ENCODE measurements around the gene FKBP1B.
A peak's percentile ranks its signal among the peaks of the same experiment; 100 is the strongest.

The FKBP1B gene

DNA sequence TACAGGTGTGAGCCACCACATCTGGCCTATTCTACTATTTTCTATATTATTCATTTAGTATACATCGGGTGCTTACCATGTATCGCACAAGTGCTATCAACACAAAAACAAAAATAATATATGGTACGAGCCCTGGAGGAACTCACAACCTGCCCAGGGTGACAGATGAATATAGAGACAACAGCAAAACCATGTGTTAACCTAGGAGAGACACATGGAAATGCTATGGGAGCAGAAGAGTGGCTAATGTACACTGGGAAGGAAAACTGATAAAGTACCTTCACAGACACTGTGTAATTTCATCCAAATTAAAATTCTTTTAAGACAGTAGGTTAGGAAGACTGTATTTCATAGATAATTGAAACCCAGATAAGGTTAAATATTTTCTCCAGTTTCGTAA, 22.7 kb downstream of the FKBP1B start:
- no peaks in the 10 kb centered on the region for H3K9me3 ChIP-seq (ENCODE audit: low read length)
- H3K4me1 ChIP-seq (ENCODE audit: insufficient read depth, low read length, severe bottlenecking) = peaks cover 14% of the 10 kb centered on the region
- peaks cover 51% of the 10 kb centered on the region for H3K36me3 ChIP-seq (ENCODE audit: insufficient read depth, low read length)
- no peaks in the 10 kb centered on the region for H4K20me1 ChIP-seq (ENCODE audit: insufficient read depth, low read length)
- peaks cover 10% of the 10 kb centered on the region for H3K79me2 ChIP-seq (ENCODE audit: insufficient read depth, low read length)
- no peaks in the 10 kb centered on the region for H3K27me3 ChIP-seq (ENCODE audit: insufficient read depth, low read length)
- H3K4me2 ChIP-seq (ENCODE audit: low read length) = no peak overlapping the region
- H3K27ac ChIP-seq (ENCODE audit: low read depth, low read length, poor library complexity, severe bottlenecking) = no peak overlapping the region
- no peaks in the 10 kb centered on the region for H3F3A ChIP-seq (ENCODE audit: insufficient read depth, low read length)
- H3K9me2 ChIP-seq (ENCODE audit: low read depth, low read length) = no peaks in the 10 kb centered on the region
- H3K9ac ChIP-seq (ENCODE audit: low read length) = no peak overlapping the region
- TF ChIP-seq EZH2 (IDR thresholded peaks at IDR 0.05; ENCODE audit: borderline replicate concordance, low read length) = no peak
- no peak for TF ChIP-seq CTCF (IDR thresholded peaks at IDR 0.05; ENCODE audit: low read length)
- H3K4me3 ChIP-seq (ENCODE audit: low read depth, low read length, poor library complexity, severe bottlenecking) = no peak overlapping the region
- no peak overlapping the region for H2AFZ ChIP-seq (ENCODE audit: low read length)

DNA sequence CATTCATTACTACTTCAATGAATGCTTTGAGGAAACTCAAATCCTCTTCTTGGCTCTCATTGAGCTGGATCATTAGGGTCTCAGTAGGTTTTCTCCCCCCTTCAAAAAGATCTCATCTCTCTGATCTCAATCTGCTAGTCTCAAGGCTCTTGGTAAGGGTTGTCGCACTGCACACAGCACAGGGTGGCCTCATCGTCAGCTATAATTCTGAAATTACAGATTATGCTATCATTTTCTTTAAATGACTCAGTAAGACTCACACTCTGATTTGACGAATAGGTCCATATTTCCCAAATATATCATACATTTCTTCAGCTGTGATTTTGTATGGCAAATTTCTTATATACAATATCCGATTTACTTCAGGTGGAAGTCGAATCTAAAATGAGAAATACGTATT, 24.3 kb downstream of the FKBP1B start:
- peaks cover 35% of the 10 kb centered on the region; the same call in 1 of the 2 replicates for H3K36me3 ChIP-seq (ENCODE audit: insufficient read depth, low read length)
- no peaks in the 10 kb centered on the region for H3K9me3 ChIP-seq (ENCODE audit: low read length)
- H3K4me1 ChIP-seq (ENCODE audit: insufficient read depth, low read length, severe bottlenecking) = peaks cover 21% of the 10 kb centered on the region
- no peak overlapping the region for H2AFZ ChIP-seq (ENCODE audit: low read length)
- TF ChIP-seq CTCF (IDR thresholded peaks at IDR 0.05; ENCODE audit: low read length) = no peak
- no peak for TF ChIP-seq EZH2 (IDR thresholded peaks at IDR 0.05; ENCODE audit: borderline replicate concordance, low read length)
- no peak overlapping the region for H3K4me2 ChIP-seq (ENCODE audit: low read length)
- no peak overlapping the region for H3K9ac ChIP-seq (ENCODE audit: low read length)
- no peak overlapping the region for H3K4me3 ChIP-seq (ENCODE audit: low read depth, low read length, poor library complexity, severe bottlenecking)
- no peaks in the 10 kb centered on the region for H4K20me1 ChIP-seq (ENCODE audit: insufficient read depth, low read length)
- H3K79me2 ChIP-seq (ENCODE audit: insufficient read depth, low read length) = peaks cover 10% of the 10 kb centered on the region
- no peak overlapping the region for H3K27ac ChIP-seq (ENCODE audit: low read depth, low read length, poor library complexity, severe bottlenecking)
- H3F3A ChIP-seq (ENCODE audit: insufficient read depth, low read length) = no peaks in the 10 kb centered on the region
- H3K9me2 ChIP-seq (ENCODE audit: low read depth, low read length) = no peaks in the 10 kb centered on the region
- H3K27me3 ChIP-seq (ENCODE audit: insufficient read depth, low read length) = no peaks in the 10 kb centered on the region

- Histone ChIP-seq H3K4me1 (ENCODE audit: insufficient read depth, low read length, severe bottlenecking) (peaks cover 21% of the 10 kb centered on the region), H2AFZ (ENCODE audit: low read length) (no peak overlapping the region), H3K9me3 (ENCODE audit: low read length) (no peaks in the 10 kb centered on the region), H3K79me2 (ENCODE audit: insufficient read depth, low read length) (peaks cover 10% of the 10 kb centered on the region), H3K36me3 (ENCODE audit: insufficient read depth, low read length) (peaks cover 23% of the 10 kb centered on the region; the same call in 1 of the 2 replicates), H3K27ac (ENCODE audit: low read depth, low read length, poor library complexity, severe bottlenecking) (no peak overlapping the region), H3K27me3 (ENCODE audit: insufficient read depth, low read length) (no peaks in the 10 kb centered on the region), H3F3A (ENCODE audit: insufficient read depth, low read length) (no peaks in the 10 kb centered on the region), H3K9me2 (ENCODE audit: low read depth, low read length) (no peaks in the 10 kb centered on the region), H3K9ac (ENCODE audit: low read length) (peak overlapping the region; percentile 77), H3K4me2 (ENCODE audit: low read length) (peak overlapping the region; percentile 82), H4K20me1 (ENCODE audit: insufficient read depth, low read length) (no peaks in the 10 kb centered on the region), H3K4me3 (ENCODE audit: low read depth, low read length, poor library complexity, severe bottlenecking) (peak overlapping the region; percentile 78)
- no peak for TF ChIP-seq CTCF (IDR thresholded peaks at IDR 0.05; ENCODE audit: low read length)
- no peak for TF ChIP-seq EZH2 (IDR thresholded peaks at IDR 0.05; ENCODE audit: borderline replicate concordance, low read length)
Observed at GRCh38 chr2:24075259-24075658, 25.7 kb downstream of the FKBP1B start.

Data from OCI-LY1 (cell line).